GM19372 (cell line): ENCODE results near the gene PNPO.

Experiments
- ATAC-seq: cut with Tn5 transposase; IDR thresholded peaks from one replicate; pipeline ENCODE4 v1.9.1; 2021; ENCODE audit warnings: mild to moderate bottlenecking, low read depth, moderate library complexity; ENCODE audit not compliant: unreplicated experiment

Gene PNPO

GRCh38 chr17:47994724-47995123 lies 53.4 kb downstream of the PNPO start:
- no peak for ATAC-seq

DNA sequence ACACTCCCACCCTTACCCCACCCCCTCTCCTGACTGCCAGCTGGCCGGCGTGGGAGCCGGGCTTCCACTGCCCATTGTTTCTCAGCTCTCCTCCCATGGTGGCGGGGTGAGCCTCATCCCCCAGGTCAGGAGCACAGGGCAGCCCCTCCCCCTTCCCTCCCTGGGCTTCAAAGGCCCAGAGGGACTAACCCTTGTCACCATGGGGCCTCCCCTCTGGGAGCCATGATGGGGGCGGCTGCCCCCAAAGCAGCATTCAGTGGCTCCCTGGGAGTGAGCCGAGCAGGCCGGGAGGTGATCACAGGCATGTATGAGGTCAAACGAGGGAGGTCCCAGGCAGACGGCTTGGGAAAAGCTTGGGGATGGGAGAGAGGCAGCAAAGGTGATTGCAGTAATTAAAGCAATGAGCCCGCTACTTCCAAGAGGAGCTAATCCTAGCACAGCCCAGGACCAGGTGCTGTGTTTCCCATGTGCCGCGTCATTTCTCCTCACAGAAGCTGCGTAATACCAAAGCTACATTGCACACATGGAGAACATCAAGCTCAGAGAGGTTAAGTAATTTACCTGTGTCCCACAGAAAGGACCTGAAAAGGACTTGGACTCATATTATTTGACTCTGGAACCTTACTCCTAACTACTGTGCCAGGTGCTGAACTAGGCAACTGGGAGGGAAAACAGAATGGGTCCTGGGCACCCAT lies 54.0 kb downstream of the PNPO start:
- no peak for ATAC-seq

- ATAC-seq = no peak
These were observed 54.8 kb downstream of the PNPO start for GRCh38 chr17:47996201-47996600.

DNA sequence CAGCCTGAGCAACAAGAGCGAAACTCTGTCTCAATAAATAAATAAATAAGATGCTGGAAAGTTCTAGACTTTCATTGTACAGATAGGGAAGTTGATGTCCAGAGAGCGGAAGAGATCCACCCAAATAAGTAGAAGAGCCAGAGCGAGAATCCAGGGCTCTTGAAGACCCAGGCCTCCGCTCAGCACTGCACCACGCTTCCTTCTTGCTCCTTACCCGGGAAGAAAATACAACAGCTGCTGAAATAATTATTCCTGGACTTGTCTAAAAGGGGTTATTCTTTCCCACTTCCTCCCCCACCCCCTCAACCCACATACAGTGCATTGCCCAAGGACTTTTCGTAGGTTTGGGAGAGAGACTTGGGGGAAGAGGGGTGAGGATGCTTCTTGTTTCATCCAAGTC lies 56.2 kb downstream of the PNPO start:
- no peak for ATAC-seq

GRCh38 chr17:47998044-47998443 lies 56.7 kb downstream of the PNPO start:
- no peak for ATAC-seq
